Peyer's patch (tissue), 4 donors: ENCODE results near the gene TMEM143. TPM values are rescaled to one million over a fixed set of nuclear protein-coding genes. Genes with fewer than 3 reads are reported as not detected.

Experiments
- DNase-seq, 3 donors: peaks; one replicate each; pipeline ENCODE4 v3.0.0-alpha.2; 2017 to 2019
- H3K27ac ChIP-seq, 4 donors: fragments of 200-600 bp; sonication (generic); one replicate each; pipeline ENCODE4 v1.5.1; 2016 to 2019
- H3K27me3 ChIP-seq, 2 donors: fragments of 200-600 bp; sonication (generic); one replicate each; pipeline ENCODE4 v1.5.1; 2019
- H3K36me3 ChIP-seq, 3 donors: fragments of 200-600 bp; sonication (generic); one replicate each; pipeline ENCODE4 v1.5.1; 2016 to 2019
- H3K4me1 ChIP-seq, 4 donors: fragments of 200-600 bp; sonication (generic); one replicate each; pipeline ENCODE4 v1.5.1; 2016 to 2019
- H3K4me3 ChIP-seq, 4 donors: fragments of 200-600 bp; sonication (generic); 1 replicate in 3 of 4; 2 replicates in 1 of 4; pipeline ENCODE4 v1.5.1; 2016 to 2019; ENCODE audit warnings: mild to moderate bottlenecking in 1 of 4
- H3K9me3 ChIP-seq, 4 donors: fragments of 200-600 bp; sonication (generic); one replicate each; pipeline ENCODE4 v1.5.1; 2016 to 2019; ENCODE audit warnings: mild to moderate bottlenecking in 1 of 4
- POLR2A ChIP-seq, 2 donors: fragments of 450-650 bp; IDR thresholded peaks; one replicate each; pipeline ENCODE4 v1.5.1; 2017; ENCODE audit warnings: antibody characterized with exemption in 2 of 2, mild to moderate bottlenecking in 2 of 2, moderate library complexity in 2 of 2
- total RNA-seq, 4 donors: library from RNA; depleted of rRNA; stranded (reverse); fragments of >200 nt; gene quantifications; one replicate each; pipeline ENCODE4 v1.1.0, GENCODE V29; 2016
- TF ChIP-seq, protein P1 (sequence below), 6 experiments: fragments of 450-650 bp in 4 of 6; fragments of 200-600 bp in 2 of 6; sonication (generic) in 1 of 6; IDR thresholded peaks; one replicate each; pipeline ENCODE4 v1.5.1; 2017 to 2019; ENCODE audit warnings: antibody characterized with exemption in 6 of 6, mild to moderate bottlenecking in 3 of 6, moderate library complexity in 1 of 6

The TMEM143 gene
- total RNA-seq, 4 donors from 2014 or later = 8.6 to 30.5 (median 20.0) TPM

DNA sequence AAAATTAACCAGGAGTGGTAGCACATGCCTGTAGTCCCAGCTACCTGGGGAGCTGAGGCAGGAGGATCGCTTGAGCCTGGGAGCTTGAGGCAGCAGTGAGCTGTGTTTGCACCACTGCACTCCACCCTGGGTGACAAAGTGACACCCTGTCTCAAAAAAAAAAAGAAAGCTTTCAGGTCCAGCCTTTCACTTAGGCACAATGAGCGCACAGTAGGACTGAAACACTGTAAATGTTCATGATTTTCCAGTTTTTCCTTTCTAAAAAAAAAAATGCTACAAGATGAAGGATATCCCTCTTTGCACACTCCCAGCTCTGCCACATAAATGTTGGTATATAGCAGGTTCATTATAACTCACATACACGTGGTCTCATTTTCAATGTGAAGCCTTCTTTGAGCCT is 76.0 kb downstream of the TMEM143 start:
- no peak overlapping the region for H3K27ac ChIP-seq

DNA sequence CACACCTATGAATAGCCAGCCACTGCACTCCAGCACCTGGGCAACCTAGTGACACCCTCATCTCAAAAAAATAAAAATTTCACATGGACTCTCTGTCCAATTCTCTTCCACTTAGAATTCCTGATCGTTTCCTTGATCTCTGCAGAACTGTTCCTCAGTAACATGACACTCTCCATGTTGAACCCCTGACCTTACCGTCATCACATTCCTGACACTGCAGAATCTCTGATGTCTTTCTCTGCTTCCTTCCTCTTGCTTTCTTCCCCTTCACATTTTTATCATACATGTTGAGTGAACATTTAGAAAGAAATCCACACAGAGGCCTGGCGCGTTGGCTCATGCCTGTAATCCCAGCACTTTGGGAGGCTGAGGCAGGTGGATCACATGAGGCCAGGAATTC is 78.8 kb downstream of the TMEM143 start:
- no peak for TF ChIP-seq POLR2A (IDR thresholded peaks at IDR 0.05)
- TF ChIP-seq, protein P1, sequence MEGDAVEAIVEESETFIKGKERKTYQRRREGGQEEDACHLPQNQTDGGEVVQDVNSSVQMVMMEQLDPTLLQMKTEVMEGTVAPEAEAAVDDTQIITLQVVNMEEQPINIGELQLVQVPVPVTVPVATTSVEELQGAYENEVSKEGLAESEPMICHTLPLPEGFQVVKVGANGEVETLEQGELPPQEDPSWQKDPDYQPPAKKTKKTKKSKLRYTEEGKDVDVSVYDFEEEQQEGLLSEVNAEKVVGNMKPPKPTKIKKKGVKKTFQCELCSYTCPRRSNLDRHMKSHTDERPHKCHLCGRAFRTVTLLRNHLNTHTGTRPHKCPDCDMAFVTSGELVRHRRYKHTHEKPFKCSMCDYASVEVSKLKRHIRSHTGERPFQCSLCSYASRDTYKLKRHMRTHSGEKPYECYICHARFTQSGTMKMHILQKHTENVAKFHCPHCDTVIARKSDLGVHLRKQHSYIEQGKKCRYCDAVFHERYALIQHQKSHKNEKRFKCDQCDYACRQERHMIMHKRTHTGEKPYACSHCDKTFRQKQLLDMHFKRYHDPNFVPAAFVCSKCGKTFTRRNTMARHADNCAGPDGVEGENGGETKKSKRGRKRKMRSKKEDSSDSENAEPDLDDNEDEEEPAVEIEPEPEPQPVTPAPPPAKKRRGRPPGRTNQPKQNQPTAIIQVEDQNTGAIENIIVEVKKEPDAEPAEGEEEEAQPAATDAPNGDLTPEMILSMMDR (IDR thresholded peaks at IDR 0.05) = no peak
- Histone ChIP-seq H3K36me3 (no peaks in the 10 kb centered on the region), H3K27me3 (no peaks in the 10 kb centered on the region), H3K4me1 (no peaks in the 10 kb centered on the region), H3K9me3 (peaks cover 0 to 7% (median 0%) of the 10 kb centered on the region in 4 donors), H3K4me3 (no peak overlapping the region), H3K27ac (no peak overlapping the region)
- no peak for DNase-seq

More for the DNA sequence above, 76.0 kb downstream of the TMEM143 start:
- no peak for DNase-seq
- no peak overlapping the region for H3K4me3 ChIP-seq
- H3K4me1 ChIP-seq = peaks cover 0 to 8% (median 2%) of the 10 kb centered on the region in 4 donors
- no peaks in the 10 kb centered on the region for H3K27me3 ChIP-seq
- TF ChIP-seq, protein P1 (IDR thresholded peaks at IDR 0.05) = no peak
- no peak for TF ChIP-seq POLR2A (IDR thresholded peaks at IDR 0.05)
- no peaks in the 10 kb centered on the region for H3K36me3 ChIP-seq
- peaks cover 0 to 7% (median 0%) of the 10 kb centered on the region in 4 donors for H3K9me3 ChIP-seq

DNA sequence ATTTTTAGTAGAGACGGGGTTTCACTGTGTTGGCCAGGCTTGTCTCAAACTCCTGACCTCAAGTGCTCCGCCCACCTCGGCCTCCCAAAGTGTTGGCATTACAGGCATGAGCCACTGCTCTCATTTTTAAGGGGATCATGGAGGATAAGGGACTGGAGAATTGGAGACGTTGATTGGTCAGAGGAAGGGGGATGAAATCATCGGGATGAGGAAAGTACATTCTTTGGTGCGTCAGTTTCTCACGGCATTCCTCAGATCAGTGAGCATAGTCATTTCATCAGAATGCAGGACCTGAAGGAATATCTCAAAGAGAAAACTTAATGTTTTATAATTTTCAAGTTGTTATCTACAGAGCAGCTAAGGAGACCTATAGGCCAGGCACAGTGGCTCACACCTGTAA is 79.8 kb downstream of the TMEM143 start:
- no peak for DNase-seq
- Histone ChIP-seq H3K9me3 (peaks cover 0 to 7% (median 0%) of the 10 kb centered on the region in 4 donors), H3K4me3 (no peak overlapping the region), H3K27ac (no peak overlapping the region), H3K27me3 (no peaks in the 10 kb centered on the region), H3K36me3 (no peaks in the 10 kb centered on the region), H3K4me1 (no peaks in the 10 kb centered on the region)
- TF ChIP-seq, protein P1 (IDR thresholded peaks at IDR 0.05) = no peak
- TF ChIP-seq POLR2A (IDR thresholded peaks at IDR 0.05) = no peak

Other genes starting within 250 kb of the TMEM143 start
- gene LIG1, start 193.6 kb downstream of the TMEM143 start, total RNA-seq = 100 to 1,000 TPM in 1 of 4 donors, 10 to 100 TPM in 3; 30.3 to 104 (median 32.9) TPM
- gene ZSWIM9, start 193.3 kb downstream of the TMEM143 start, total RNA-seq = 1 to 10 TPM; 1.8 to 7.4 (median 3.5) TPM
- gene CARD8, start 108.0 kb downstream of the TMEM143 start, total RNA-seq = 100 to 1,000 TPM in 1 of 4 donors, 10 to 100 TPM in 3; 31.5 to 115 (median 39.2) TPM
- gene ZNF114, start 93.9 kb downstream of the TMEM143 start, total RNA-seq = not detected
- gene EMP3, start 38.4 kb downstream of the TMEM143 start, total RNA-seq = 10 to 100 TPM in 2 of 4 donors, 1 to 10 TPM in 2; 4.7 to 21.5 (median 10.5) TPM
- not detected for gene SYNGR4, start 427 bp upstream of the TMEM143 start, total RNA-seq
- 100 to 1,000 TPM in 3 of 4 donors, 10 to 100 TPM in 1; 54.5 to 136 (median 112) TPM for gene KDELR1, start 27.6 kb upstream of the TMEM143 start, total RNA-seq
- gene GRIN2D, start 29.7 kb upstream of the TMEM143 start, total RNA-seq = under 1 TPM in 2 of 4 donors, not detected in 2; 0.27 to 0.47 TPM
- gene GRWD1, start 82.0 kb upstream of the TMEM143 start, total RNA-seq = 10 to 100 TPM in 3 of 4 donors, 1 to 10 TPM in 1; 10.0 to 17.6 (median 15.6) TPM
- 1 to 10 TPM in 3 of 4 donors, under 1 TPM in 1; 0.88 to 2.0 (median 1.8) TPM for gene KCNJ14, start 91.6 kb upstream of the TMEM143 start, total RNA-seq
- gene CYTH2, start 105.4 kb upstream of the TMEM143 start, total RNA-seq = 100 to 1,000 TPM in 1 of 4 donors, 10 to 100 TPM in 3; 64.5 to 160 (median 76.9) TPM
- 10 to 100 TPM in 2 of 4 donors, 1 to 10 TPM in 2; 8.2 to 17.6 (median 12.8) TPM for gene LMTK3, start 147.9 kb upstream of the TMEM143 start, total RNA-seq
- 10 to 100 TPM in 1 of 4 donors, 1 to 10 TPM in 3; 2.5 to 14.6 (median 5.9) TPM for gene SULT2B1, start 188.2 kb upstream of the TMEM143 start, total RNA-seq
- not detected for gene SPACA4, start 242.8 kb upstream of the TMEM143 start, total RNA-seq